NCI-H1048 (cell line): Measurements from ENCODE around the gene SLFNL1.

Source experiments
- DNase-seq: peaks from one replicate; lab custom pipeline; 2025; lab: John Stamatoyannopoulos, UW

The SLFNL1 gene

DNA sequence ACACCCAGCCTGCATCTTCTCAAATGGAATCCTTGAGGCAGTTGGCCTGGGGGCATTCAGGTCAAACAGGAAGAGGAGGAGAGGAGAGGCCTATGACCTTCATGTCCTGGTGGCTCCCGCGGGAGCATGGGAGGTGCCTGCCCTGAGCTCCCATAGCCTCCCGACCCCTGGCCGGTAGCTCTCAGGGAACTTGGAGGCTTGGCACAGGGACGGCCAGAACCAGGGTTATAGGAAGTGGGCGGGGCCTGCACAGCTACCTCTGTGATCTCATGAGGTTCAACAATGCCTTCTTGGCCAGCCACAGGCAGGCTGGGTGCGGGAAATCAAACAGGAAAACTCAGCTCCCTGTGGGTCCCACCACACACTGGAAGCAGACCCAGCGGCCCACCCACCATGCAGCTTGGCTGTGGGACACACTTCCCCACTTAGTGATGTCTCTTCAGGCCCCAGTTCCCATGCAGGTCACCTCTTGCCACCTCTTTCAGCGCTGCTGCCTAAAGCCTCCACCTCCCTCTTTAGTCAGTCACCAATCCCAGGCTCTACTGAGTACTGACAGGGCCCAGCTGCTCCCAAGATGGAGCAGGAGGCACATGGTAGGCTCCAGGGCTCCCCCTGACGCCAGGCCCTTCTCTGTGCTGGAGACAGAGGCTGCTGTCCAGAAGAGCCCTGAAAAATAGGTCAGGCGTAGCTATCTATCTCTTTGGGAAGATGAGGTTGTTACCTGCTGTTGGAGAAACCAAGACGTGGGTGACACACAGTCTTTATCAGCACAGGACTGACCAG is at the start of gene SLFNL1:
Gene SLFNL1, minus strand, starts transcription at position 200 of the 783 bp plus-strand sequence. CDS start 1,065 bp downstream, outside the sequence.
- no peak for DNase-seq

DNA sequence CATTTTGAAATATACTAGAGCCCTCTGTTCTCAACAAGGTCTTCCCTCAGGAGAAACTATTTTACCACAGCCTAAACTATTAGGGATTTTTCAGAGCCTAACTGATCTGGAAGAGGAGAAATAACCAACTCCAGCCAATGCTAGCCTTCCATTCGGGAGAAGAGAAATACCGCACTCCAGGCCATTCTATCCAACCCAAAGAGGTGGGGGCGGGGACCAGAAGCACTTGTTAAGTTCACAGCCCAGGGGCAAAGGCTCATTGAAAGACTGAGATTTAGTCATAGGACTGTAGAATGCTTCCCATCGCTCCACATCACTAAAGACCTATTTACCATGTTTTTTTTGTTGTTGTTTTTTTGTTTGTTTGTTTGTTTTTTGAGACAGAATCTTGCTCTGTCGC is 35.4 kb upstream of the SLFNL1 start:
- no peak for DNase-seq

DNA sequence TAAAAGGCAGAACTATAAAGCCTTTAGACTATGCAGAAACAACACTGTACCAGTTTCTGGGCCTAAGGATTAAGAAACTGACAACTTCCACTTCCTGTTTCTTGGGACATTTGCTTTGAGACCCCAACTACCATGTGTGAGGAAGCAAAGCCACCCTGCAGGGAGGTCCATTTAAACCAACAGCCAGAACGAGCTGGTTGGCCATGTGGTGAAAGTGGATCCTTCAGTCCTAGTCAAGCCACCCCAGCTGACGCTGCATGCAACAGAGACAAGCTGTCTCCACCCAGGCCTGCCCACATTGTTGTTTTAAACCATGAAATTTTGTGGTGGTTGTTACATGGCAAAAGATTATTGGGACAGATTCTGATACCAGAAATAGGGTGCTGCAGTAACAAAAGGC is 31.8 kb upstream of the SLFNL1 start:
- DNase-seq, result no peak

DNA sequence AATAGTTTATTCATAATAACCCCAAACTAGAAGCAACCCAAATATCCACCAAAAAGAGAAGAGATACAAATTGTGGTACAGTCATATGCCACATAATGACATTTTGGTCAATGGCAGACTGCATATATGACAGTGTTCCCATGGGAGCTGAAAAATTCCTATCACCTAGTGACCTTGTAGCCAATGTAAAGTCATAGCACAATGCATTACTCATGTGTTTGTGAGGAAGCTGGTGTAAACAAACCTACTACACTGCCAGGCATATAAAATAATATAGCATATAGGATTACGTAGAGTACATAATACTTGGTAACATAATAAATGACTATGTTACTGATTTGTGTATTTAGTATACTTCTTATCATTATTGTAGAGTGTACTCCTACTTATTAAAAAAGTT is 29.5 kb upstream of the SLFNL1 start:
- no peak for DNase-seq

DNA sequence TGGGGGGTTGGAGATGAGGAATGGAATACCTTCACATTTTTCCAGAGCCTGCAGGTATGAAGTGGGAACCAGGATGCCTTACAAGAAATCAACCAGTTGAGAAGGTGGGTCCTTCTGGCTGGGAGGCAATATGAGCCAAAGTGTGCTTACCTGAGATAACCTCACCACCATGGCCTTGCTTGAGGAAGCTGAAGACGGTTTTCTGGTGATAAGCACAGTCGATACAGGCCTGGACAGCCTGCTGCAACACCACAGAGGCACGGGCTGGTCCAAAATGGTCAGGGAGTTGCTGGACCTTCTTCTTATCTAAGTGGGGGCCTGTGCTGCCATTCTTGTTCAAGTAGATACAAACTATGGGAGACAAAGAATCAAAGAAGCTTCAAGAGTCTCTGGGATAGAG is 27.0 kb upstream of the SLFNL1 start:
- no peak for DNase-seq

DNA sequence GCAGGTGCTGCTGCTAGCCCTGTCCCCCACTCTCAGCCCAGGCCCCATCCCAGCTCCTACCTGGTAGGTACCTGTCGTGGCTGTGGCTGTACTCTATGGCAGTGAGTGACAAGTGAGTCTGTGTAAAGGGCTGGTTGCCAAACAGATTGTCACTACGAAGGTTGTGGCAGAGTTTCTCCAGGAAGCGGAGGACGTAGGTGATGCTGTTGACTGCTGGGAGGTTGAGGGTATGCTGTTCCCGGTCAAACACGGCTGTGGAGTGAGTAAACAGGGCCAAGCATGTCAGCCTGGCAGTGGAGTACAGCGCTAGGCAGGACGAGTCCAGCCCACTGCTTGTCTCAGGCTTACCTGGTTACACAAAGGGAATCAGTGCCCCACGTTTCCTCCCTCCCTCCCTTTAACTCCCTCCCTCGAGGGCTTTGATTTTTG is 24.8 kb upstream of the SLFNL1 start:
- no peak for DNase-seq

DNA sequence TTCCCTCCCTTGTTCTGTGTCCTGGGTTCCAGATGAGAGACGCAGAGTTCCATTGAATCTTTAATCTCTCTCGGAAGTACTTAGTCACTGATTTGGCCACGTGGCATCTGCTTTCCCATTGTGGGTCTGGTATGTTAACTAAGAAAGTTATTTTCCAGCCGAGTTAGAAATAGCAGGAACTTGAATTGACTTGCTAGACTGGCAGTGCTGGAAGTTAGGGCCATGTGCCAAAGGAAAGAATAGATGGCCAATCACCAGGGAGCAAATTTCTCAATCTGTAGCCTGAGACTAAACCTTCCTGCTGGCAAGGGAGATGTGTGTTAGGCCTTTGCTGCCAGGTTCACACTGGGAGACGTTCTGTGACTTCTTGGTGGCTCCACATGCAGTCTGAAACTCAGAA is 24.2 kb upstream of the SLFNL1 start:
- no peak for DNase-seq

DNA sequence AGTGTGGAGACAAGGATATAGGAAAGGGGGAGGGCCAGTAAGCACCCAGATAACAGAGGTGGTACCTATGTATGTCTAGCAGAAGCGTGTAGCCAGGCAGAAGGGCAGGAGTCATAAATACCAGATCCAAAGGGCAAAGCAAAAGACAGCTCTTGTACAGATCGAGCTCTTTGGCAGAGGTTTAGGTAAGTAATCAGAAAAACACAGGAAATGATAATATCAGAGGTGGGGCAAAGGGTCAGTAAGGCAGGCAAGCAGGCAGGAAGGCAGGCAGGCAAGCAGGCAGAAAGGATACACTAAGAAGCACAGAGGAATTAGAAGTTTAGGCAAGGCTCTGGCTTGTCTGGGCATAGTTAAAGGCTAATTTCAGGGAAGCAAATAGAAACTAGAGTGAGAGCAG is 22.7 kb upstream of the SLFNL1 start:
- DNase-seq, result no peak

DNA sequence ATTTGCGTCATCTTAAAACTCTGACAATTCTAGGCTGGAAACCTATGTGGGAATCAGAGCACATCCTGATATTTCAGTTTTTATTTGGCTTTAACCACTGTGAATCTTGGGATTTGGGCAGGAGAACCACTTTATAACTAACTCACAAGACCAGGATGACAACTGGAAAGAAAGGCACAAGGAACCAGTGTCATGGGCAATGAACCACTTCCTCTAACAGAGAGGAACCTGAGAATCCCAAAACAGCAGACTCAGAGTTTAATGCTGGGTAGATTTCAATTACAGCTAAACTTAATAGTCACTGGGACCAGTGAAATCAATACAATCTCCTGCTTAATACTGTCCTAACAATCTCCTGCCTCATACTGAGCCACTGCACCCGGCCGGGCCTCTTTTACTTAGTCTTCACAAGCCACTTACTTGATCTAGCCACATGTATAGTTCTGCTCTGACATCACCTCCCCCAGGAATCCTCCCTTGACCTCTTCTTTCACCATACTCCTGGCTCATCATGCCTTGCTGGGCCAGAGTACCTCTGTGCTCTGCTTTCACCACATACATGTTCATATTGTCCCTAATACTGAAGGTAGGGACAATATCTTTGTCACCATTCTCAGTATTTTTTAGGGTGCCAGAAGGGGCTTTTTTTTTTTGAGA is 20.2 kb upstream of the SLFNL1 start:
- no peak for DNase-seq

DNA sequence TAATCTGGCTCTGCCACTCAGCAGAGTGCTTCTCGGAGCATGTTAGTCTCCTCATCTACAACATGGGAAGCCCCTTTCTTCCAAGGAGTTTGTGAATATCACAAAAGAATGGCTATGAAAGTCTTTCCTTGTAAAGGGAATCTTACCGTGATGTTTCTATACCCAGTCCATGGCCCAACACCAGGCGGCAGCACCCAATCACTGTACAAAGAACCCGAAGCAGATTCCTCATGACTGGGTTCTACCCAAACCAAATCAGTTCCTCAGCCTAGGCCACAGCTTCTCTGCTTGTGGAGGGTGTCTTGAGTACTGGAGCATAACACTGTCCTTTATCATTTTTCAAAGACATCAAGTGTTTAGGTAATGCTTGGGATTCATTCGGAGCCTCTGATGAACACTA is 16.6 kb upstream of the SLFNL1 start:
- no peak for DNase-seq

DNA sequence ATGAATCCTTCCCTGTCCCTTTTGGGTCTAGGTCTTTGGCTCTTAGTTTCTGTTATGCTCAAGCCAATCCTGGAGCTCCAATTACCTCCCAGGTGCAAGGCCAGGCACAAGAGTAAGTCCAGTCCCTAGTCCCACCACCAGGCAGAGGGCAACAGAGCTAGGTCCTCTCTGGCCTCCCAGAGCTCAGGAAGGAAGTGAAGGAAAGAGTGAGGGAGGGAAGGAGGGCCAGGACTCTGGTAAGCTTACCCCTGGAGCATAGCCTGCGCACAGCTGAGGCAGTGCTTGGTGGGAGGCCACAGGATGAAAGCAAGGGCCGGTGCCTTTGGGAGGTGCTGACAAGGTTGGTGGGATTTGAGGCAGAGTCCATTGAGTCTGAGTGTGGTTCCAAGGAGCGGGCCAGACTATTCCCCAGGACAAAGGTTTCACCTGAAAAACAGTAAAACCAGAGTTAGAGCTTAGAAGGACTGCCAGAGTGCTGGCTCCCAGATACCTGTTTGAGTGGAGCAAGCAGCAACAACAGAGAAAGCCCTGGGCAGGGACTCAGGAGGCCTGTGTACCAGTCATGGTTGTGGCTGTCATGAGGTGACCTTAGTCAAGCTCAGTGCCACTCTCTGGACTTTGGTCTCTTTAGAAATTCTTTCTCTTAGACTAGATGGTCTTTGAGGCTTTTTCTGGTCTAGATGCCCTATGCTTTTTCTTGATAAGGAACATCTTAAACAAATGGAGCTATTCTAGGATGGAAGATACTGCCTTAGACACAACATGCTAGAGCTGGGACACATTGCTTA is 15.8 kb upstream of the SLFNL1 start:
- no peak for DNase-seq

DNA sequence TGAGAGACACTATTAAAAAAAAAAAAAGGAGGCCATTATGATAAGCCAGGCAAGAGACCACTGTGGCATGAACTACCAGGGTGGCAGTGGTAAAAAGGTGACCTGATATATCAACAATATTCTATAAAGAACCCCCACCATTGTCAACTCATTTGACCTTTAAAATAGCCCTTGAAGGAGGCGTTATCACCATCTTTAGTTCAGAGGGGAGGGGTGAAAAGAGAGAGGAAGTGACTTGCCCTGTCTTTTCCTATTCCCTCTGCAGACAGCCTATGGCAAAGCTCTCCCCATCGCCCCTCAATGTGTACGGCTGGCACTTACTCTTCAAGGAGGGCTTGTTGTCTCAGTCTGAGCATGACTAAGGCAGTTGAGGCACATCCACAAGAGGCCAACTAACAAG is 11.7 kb upstream of the SLFNL1 start:
- DNase-seq, result no peak

DNA sequence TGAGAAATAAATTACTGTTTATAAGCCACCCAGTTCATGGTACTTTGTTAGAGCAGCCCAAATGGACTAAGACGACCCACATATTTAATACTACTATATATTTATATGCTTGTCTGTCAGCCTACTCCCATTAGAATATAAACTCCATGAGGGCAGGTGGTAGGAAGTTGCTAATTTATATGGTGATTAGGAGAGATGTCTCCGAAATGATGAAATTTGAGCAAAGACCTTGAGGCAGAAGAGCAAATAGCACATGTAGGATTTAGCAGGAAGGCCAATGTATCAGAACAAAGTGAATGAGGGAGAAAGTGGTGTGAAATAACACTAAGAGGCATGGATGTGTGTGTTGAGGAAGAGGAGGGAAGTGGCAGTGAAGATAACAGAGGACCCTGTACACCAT is 10.6 kb upstream of the SLFNL1 start:
- DNase-seq, result no peak

DNA sequence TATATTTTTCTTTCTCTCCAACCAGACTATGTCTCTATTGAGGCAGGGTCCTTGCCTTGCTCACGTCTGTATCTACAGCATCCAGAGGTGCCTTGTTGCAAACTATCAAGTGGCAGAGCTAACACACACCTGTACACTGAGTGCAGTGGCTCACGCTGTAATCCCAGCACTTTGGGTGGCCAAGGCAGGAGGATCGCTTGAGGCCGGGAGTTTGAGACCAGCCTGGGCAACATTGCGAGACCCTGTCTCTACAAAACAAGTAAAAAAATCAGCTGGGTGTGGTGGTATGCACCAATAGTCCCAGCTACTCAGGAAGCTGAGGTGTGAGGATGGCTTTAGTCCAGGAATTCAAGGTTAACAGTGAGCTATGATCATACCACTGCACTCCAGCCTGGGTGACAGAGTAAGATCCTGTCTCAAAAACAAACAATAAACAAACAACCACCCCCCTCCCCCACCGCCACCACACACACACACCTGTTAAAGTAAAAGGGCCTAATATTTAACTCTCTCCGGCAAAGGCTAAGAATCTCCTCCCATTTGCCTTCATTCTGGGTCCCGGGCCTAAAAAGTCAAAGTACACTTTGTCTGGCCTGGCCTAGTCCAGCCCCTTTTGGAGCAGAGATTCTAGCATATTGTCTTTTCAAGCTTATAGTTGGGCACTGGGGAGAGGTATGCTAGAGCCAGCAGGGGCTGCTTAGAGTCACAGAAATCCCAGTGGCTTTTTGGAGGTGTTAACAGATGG is 9.5 kb upstream of the SLFNL1 start:
- no peak for DNase-seq

DNA sequence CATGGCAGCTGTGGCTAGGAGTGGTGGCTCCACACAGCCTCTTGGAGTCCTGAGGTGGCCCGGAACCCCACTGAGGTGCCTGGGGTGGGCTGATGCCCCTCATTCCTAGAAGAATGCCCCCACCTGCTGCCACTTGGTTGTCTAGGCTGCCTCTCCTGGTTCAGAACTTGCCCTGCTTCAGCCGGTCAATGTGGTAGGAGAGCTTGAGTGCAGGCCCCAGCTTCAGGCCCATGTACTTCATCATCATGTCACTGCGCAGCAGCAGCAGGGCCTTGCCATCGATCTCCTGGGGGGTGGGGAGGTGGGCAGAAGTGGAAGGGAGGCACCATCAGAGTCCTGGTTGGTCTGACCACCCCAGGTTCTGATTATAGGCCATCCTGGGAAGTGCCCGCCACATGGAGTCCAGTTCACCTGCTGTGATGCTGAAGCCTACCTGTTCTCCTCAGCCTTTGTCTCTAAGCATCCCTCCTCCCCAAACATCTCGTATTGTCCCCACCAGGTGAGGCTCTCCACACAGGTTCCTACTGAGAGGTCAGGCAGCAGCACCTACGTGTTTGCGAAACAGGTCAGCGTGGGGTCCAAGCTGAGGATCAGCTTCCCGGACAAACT is 6.6 kb upstream of the SLFNL1 start:
- no peak for DNase-seq

DNA sequence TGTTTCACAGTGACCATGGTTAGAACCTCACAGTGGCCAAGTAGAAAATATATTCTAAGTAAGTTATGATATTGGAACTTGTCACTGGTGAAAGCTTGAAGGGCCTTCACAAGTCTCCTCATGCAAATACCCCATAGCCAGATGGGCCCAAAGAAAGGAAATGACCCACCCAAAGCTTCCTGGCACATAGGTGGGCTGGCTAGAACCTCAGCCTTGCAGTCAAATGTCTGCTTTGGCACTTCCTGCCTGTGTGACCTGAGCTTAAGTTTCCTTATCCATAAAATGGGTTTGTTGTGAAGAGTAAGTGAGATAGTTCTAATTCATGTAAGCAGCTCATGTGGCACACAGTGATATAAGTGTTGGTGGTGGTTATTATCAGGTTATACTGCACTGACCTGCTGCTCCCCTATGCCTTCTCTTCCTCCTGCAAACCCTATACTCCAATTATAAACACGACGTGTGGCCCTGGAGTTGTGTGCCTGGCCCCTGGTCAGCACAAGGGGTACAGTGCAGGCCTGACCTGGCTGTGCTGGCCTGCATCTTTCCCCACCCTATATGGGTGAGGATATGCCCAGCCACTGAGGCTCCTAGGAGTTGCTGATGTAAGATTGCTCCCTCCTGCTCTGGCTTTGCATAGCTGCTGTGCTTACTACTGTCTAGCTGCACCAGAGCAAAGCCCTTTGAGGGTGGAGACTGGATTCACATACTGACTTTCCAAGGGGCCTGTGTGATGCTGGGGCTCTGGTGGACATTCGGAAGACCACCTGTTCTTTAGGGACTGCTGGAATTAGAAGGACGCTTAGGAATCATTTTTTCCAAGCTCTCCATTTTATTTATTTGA is 4.7 kb upstream of the SLFNL1 start:
- DNase-seq, result no peak

DNA sequence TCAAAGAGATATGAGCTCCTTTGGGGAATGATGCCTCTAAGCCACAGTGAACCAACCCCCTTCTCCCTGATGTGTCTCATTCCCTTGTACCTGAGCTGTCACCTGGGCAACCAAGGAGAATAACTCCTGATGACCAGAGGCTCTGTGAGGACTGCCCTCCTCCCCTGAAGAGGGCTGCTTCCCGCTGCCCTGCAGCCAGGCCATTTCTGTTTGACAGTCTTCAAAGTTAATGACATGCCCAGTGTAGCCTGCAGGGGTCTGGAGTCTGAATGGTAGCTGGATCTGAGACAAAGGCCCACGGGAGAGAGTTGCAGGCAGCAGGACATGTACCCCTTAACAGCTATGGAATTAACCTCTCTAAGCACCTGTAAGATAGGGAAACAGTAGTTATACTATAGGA is 3.4 kb upstream of the SLFNL1 start:
- DNase-seq, result no peak

DNA sequence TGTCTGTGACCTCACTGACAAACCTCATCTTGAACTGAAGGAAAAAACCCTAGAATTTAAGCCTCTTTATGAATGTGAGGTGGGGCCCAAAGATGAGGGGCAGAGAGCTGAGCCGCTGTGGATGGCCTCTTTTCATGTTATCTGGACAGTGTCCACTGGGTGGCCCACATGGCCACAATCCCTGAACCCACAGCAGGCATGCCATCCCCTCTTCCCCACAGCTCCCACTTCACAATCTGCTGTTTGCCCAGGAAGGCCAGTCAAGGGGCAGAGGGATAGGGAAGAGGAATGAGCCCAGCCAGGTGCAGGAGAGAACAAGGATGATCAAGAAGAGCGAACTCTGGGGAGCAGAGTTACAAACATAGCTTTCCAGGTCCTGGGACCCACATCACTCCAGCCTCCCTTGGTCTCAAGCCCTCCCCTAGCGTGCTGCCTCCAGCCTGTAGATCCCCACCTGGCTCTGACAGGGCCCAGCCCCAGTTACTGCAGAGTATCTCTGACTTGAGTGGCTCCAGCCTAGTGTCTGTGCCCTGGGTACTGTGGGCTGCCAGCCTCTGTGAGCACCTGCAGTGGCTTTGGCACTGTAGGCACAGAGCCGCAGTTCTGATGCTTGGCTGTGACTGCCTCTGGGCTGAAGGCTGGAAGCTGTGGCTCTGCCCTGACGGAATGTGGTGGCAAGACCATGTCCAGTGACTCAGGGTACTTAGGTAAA is 1.9 kb upstream of the SLFNL1 start:
- DNase-seq, result no peak

DNA sequence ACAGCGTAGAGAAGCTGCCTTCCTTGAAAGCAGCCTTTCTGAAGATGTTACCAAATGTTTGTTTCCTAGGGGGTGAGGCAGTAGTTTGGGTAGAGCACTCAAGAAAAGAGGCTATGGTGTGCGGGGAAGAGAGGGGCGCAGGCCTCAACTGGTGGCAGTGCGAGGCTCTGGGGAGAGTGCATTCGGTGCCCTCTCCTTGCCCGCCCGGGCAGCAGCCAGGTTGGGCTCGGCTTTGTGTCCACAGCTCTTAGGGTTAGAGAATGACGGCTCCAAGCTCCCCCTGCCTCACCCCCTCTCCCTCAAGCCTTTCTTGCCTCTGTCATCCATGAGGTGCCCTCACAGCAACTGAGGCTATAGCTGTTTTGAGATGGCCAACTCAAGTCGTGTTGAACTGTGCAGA is 899 bp upstream of the SLFNL1 start:
- no peak for DNase-seq

DNA sequence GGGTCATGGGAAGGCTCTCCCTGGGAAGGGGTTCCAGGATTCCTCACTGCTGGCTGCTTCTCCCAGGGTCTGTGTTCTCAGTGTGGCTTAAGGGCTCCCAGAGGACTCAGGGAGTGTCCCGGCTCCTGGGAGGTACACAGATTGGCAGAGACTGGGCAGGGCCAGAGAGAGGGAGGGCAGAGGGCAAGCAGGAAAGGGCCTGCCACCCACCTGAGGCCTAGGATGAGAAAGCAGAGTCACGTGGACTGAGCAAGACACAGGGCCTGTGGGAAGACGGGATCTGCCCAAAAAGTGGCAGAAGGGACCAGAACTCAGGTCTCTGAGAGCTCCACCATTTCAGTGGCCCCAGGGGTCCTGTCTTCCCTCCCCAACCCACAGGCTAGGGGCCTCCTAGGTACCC is 871 bp downstream of the SLFNL1 start:
- no peak for DNase-seq
